ENCODE data around the gene CBX4.

CBX4 gene

GRCh38 chr17:79841369-79842135 lies 2.3 kb upstream of the CBX4 start:
- no peak for DNase-seq (ENCODE audit: low read depth in 2 of 2)

- DNase-seq (ENCODE audit: low read depth in 2 of 2) = no peak
Measured at GRCh38 chr17:79840989-79841286, 1.7 kb upstream of the CBX4 start.

- no peak for DNase-seq (ENCODE audit: low read depth in 2 of 2)
Measured at GRCh38 chr17:79840269-79840988, 1.2 kb upstream of the CBX4 start.

GRCh38 chr17:79838522-79839274 lies 542 bp downstream of the CBX4 start:
- no peak for DNase-seq (ENCODE audit: low read depth in 2 of 2)

- DNase-seq (ENCODE audit: low read depth in 2 of 2) = no peak
Measured at GRCh38 chr17:79837888-79838521, 1.2 kb downstream of the CBX4 start.

GRCh38 chr17:79836972-79837887 lies 2.0 kb downstream of the CBX4 start:
- no peak for DNase-seq (ENCODE audit: low read depth in 2 of 2)

- DNase-seq (ENCODE audit: low read depth in 2 of 2) = no peak
Measured at GRCh38 chr17:79836510-79836971, 2.7 kb downstream of the CBX4 start.

GRCh38 chr17:79835953-79836509 lies 3.2 kb downstream of the CBX4 start:
- DNase-seq (ENCODE audit: low read depth in 2 of 2) = no peak

- DNase-seq (ENCODE audit: low read depth in 2 of 2) = no peak
Measured at GRCh38 chr17:79835470-79835899, 3.8 kb downstream of the CBX4 start.

- no peak for DNase-seq (ENCODE audit: low read depth in 2 of 2)
Measured at GRCh38 chr17:79834565-79835469, 4.4 kb downstream of the CBX4 start.

- no peak for DNase-seq (ENCODE audit: low read depth in 2 of 2)
Measured at GRCh38 chr17:79833744-79834564, 5.3 kb downstream of the CBX4 start.

- DNase-seq (ENCODE audit: low read depth in 2 of 2) = no peak
Measured at GRCh38 chr17:79833110-79833450, 6.2 kb downstream of the CBX4 start.

GRCh38 chr17:79832218-79833109 lies 6.8 kb downstream of the CBX4 start:
- DNase-seq (ENCODE audit: low read depth in 2 of 2) = no peak

- no peak for DNase-seq (ENCODE audit: low read depth in 2 of 2)
Measured at GRCh38 chr17:79831265-79832217, 7.7 kb downstream of the CBX4 start.

GRCh38 chr17:79830763-79831264 lies 8.4 kb downstream of the CBX4 start:
- no peak for DNase-seq (ENCODE audit: low read depth in 2 of 2)

GRCh38 chr17:79830303-79830702 lies 8.9 kb downstream of the CBX4 start:
- DNase-seq (ENCODE audit: low read depth in 2 of 2) = no peak
